Measurements from ENCODE around the gene AHSG.

Gene AHSG

GRCh38 chr3:186636536-186636935, 23.7 kb downstream of the AHSG start:
- TF ChIP-seq POLR2A (IDR thresholded peaks at IDR 0.05; ENCODE audit: low read depth, low read length) = no peak
- FAIRE-seq (no peak), DNase-seq (ENCODE audit: insufficient read length, low spot score) (no peak)

DNA sequence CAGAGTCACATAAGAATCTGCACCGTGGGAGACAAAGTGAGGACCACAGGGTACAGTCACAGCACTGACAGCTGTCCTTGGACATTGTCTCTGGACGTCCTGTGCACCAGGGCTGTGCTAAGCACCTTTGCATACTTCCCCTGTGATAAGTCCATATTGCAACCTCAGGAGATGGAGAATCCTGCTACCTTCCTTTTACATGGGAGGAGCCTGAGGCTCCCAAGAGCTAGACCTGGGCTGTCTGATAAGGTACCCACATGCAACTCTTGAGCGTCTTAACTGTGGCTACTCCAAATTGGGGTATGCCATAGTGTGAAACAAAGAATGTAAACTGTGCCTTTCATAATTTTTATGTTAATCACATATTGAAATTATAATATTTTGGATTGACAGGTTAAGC, 24.8 kb downstream of the AHSG start:
- no peak for TF ChIP-seq POLR2A (IDR thresholded peaks at IDR 0.05; ENCODE audit: low read depth, low read length)
- DNase-seq (ENCODE audit: insufficient read length, low spot score) (no peak), FAIRE-seq (no peak)

DNA sequence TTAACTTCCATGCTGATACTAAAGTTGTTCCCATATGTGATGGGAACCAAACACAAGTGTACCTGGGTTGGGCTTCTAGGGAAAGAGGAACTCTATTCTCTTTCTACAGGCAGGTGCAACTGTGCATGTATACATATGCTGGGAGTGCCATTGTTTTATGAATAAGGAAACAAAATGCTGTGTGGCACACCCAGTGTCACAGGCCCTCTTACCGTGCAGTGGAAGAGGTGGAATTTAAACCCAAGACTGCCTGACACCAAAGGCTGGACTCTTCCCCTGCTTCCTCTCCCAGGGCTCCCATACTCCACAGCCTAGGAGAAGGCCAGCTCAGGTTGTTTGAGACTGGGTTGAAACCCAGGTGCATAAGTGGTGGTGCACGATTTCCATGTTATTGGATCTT, 25.4 kb downstream of the AHSG start:
- DNase-seq (ENCODE audit: insufficient read length, low spot score) (no peak), FAIRE-seq (no peak)
- no peak for TF ChIP-seq POLR2A (IDR thresholded peaks at IDR 0.05; ENCODE audit: low read depth, low read length)

DNA sequence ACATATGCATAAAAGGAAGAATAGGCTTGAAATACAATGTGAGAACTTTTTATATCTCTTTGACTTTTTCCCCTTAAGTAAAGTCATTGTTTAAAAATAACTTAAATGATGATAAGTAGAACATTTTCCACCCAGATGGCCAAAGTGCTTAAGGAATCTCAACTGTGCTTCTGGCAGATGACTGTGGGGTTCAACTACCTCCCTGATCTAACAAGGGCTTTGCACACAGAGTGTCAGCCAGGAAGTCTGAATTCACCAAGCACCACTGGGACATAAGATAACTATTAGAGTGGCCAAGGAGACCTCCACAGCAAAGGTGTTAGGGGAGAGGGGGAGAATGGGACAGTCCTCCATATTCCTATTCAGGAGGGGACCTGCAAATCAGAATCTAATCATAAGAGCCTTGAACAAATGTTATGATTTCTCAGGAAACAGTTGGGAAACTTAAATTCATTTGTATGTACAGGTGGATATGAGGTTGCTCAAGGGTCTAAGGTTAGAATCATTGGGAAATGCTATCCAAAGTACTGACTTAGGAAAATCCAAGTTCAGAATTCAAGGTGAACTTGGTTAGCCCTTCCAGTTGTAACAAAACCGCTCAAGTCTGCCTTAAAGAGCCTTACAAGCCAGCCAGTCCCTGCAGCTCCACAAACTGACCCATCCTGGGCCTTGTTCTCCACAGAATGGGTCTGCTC, 27.1 kb downstream of the AHSG start, which contains the start of gene FETUB:
Gene FETUB (plus strand): TSS at position 622 of the 695 bp plus-strand sequence. CDS start 62 bp downstream, at position 684.
- FAIRE-seq (no peak), DNase-seq (ENCODE audit: insufficient read length, low spot score) (no peak)
- TF ChIP-seq POLR2A (IDR thresholded peaks at IDR 0.05; ENCODE audit: low read depth, low read length) = no peak

- peak; percentile 80 for FAIRE-seq
- TF ChIP-seq POLR2A (IDR thresholded peaks at IDR 0.05; ENCODE audit: low read depth, low read length) = no peak
- peak; percentile 74 for DNase-seq (ENCODE audit: insufficient read length, low spot score)
Observed at GRCh38 chr3:186640473-186640818, 27.6 kb downstream of the AHSG start.

- FAIRE-seq = no peak
- no peak for DNase-seq (ENCODE audit: insufficient read length, low spot score)
- TF ChIP-seq POLR2A (IDR thresholded peaks at IDR 0.05; ENCODE audit: low read depth, low read length) = no peak
Observed at GRCh38 chr3:186640929-186641328, 28.1 kb downstream of the AHSG start.

GRCh38 chr3:186642014-186642413, 29.2 kb downstream of the AHSG start:
- no peak for TF ChIP-seq POLR2A (IDR thresholded peaks at IDR 0.05; ENCODE audit: low read depth, low read length)
- FAIRE-seq = no peak
- no peak for DNase-seq (ENCODE audit: insufficient read length, low spot score)

GRCh38 chr3:186643493-186643892, 30.6 kb downstream of the AHSG start:
- DNase-seq (ENCODE audit: insufficient read length, low spot score) (no peak), FAIRE-seq (no peak)
- TF ChIP-seq POLR2A (IDR thresholded peaks at IDR 0.05; ENCODE audit: low read depth, low read length) = no peak

GRCh38 chr3:186644683-186645082, 31.8 kb downstream of the AHSG start:
- no peak for TF ChIP-seq POLR2A (IDR thresholded peaks at IDR 0.05; ENCODE audit: low read depth, low read length)
- DNase-seq (ENCODE audit: insufficient read length, low spot score) = no peak
- no peak for FAIRE-seq

- DNase-seq (ENCODE audit: insufficient read length, low spot score) (no peak), FAIRE-seq (no peak)
- TF ChIP-seq POLR2A (IDR thresholded peaks at IDR 0.05; ENCODE audit: low read depth, low read length) = no peak
Observed at GRCh38 chr3:186646106-186646505, 33.2 kb downstream of the AHSG start.

GRCh38 chr3:186646841-186647240, 34.0 kb downstream of the AHSG start:
- DNase-seq (ENCODE audit: insufficient read length, low spot score) (no peak), FAIRE-seq (no peak)

GRCh38 chr3:186648851-186649250, 36.0 kb downstream of the AHSG start:
- TF ChIP-seq POLR2A (IDR thresholded peaks at IDR 0.05; ENCODE audit: low read depth, low read length) = no peak
- no peak for DNase-seq (ENCODE audit: insufficient read length, low spot score)
- no peak for FAIRE-seq

More at GRCh38 chr3:186646841-186647240, 34.0 kb downstream of the AHSG start:
- no peak for TF ChIP-seq POLR2A (IDR thresholded peaks at IDR 0.05; ENCODE audit: low read depth, low read length)

DNA sequence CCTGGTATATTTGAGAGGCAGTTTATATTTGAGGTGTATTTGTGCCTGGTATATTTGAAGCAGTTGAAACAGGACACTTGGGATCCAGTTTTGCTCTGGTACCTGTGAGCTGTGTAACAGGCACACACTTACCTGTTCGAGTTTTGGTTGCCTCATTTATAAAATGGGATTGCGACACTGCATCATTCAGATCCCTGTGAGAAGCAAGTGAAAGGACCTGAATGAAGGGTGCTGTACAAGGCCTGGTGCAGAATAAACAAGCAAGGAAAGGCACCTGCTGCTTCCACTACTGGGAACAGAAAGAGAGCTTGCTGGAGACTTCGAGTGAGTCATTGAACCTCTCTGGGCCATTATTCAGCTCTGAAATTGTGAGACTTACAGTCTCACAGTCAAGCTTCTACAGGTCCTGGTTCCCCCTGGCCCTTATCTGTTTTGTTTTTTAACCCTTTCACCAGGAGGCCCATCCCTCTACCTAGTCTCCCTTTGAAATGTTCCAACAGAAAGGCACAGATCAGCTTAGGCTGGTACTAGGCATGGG, 38.9 kb downstream of the AHSG start:
- DNase-seq (ENCODE audit: insufficient read length, low spot score) (no peak), FAIRE-seq (no peak)
- TF ChIP-seq POLR2A (IDR thresholded peaks at IDR 0.05; ENCODE audit: low read depth, low read length) = no peak

- FAIRE-seq = no peak
- TF ChIP-seq POLR2A (IDR thresholded peaks at IDR 0.05; ENCODE audit: low read depth, low read length) = no peak
- no peak for DNase-seq (ENCODE audit: insufficient read length, low spot score)
Observed at GRCh38 chr3:186653080-186653707, 40.3 kb downstream of the AHSG start.

- no peak for TF ChIP-seq POLR2A (IDR thresholded peaks at IDR 0.05; ENCODE audit: low read depth, low read length)
- no peak for DNase-seq (ENCODE audit: insufficient read length, low spot score)
- FAIRE-seq = no peak
Observed at GRCh38 chr3:186653984-186654383, 41.1 kb downstream of the AHSG start.

Measured in H54 (cell line).